K562 (cell line): Measurements from ENCODE around the gene ISG20L2. TPM values are rescaled to one million over a fixed set of nuclear protein-coding genes. Genes with fewer than 3 reads are reported as not detected.

Experiments used
- ATF1 ChIP-seq, 2 experiments: fragments of 450-650 bp in 1 of 2; IDR thresholded peaks; 2 replicates each; pipeline ENCODE4 v1.6.1; 2016; ENCODE audit warnings: missing compliant biosample characterization in 1 of 2, missing genetic modification characterization in 1 of 2
- BMI1 ChIP-seq: fragments of 150-350 bp; IDR thresholded peaks from 2 replicates; pipeline ENCODE4 v1.6.1; 2014; ENCODE audit warnings: low read length
- CEBPB ChIP-seq: fragments of 450-650 bp; IDR thresholded peaks from 2 replicates; pipeline ENCODE4 v1.6.1; 2016; ENCODE audit warnings: missing genetic modification characterization, missing compliant biosample characterization
- COPS2 ChIP-seq: fragments of 450-650 bp; conservative IDR thresholded peaks from 2 replicates; pipeline ENCODE4 v1.6.1; 2016; ENCODE audit warnings: mild to moderate bottlenecking, moderate library complexity
- FOXK2 ChIP-seq, 2 experiments: fragments of 450-650 bp; IDR thresholded peaks in 1 of 2; conservative IDR thresholded peaks in 1 of 2; 2 replicates each; pipeline ENCODE4 v1.6.1; 2016; ENCODE audit warnings: low read depth in 2 of 2, mild to moderate bottlenecking in 1 of 2
- FUS ChIP-seq: fragments of 200-400 bp; formaldehyde crosslinking; optimal IDR thresholded peaks from 2 replicates; pipeline ENCODE3; 2017; ENCODE audit warnings: low read depth, low read length
- GABPA ChIP-seq: fragments of 200-800 bp; sonication (Bioruptor generic); conservative IDR thresholded peaks from 2 replicates; pipeline ENCODE4 v1.6.1; 2016; ENCODE audit warnings: low read depth, missing genetic modification characterization, missing compliant biosample characterization
- KAT7 ChIP-seq: sonication (generic); formaldehyde crosslinking; IDR thresholded peaks from 2 replicates; pipeline ENCODE4 v1.8.0; 2022; ENCODE audit warnings: missing genetic modification reagents, mild to moderate bottlenecking, borderline replicate concordance
- MAFK ChIP-seq: IDR thresholded peaks from 2 replicates; pipeline ENCODE4 v1.6.1; 2011; ENCODE audit warnings: low read length, improper control_type of control experiment
- NFYB ChIP-seq: IDR thresholded peaks from 2 replicates; pipeline ENCODE4 v1.6.1; 2011; ENCODE audit warnings: mild to moderate bottlenecking, moderate library complexity; ENCODE audit not compliant: insufficient read length; ENCODE audit errors: extremely low read depth
- RFX5 ChIP-seq: IDR thresholded peaks from 2 replicates; pipeline ENCODE4 v1.6.1; 2011; ENCODE audit warnings: low read depth, mild to moderate bottlenecking, improper control_type of control experiment, low read length
- SIN3A ChIP-seq, 2 experiments: fragments of 150-350 bp in 1 of 2; IDR thresholded peaks; 2 replicates each; pipeline ENCODE4 v1.6.1; 2011 to 2016; ENCODE audit warnings: borderline replicate concordance in 2 of 2, low read depth in 2 of 2, low read length in 2 of 2, mild to moderate bottlenecking in 2 of 2, moderate library complexity in 2 of 2; ENCODE audit not compliant: control insufficient read depth in 1 of 2
- SNRNP70 ChIP-seq: fragments of 200-400 bp; formaldehyde crosslinking; optimal IDR thresholded peaks from 2 replicates; pipeline ENCODE3; 2017; ENCODE audit warnings: low read depth, low read length
- STAT5A ChIP-seq: IDR thresholded peaks from 2 replicates; pipeline ENCODE4 v1.6.1; 2012; ENCODE audit warnings: low read length, inconsistent platforms, borderline replicate concordance
- TCFL5 ChIP-seq: fragments of 250-450 bp; sonication (Bioruptor Pico); conservative IDR thresholded peaks from 2 replicates; pipeline ENCODE4 v1.6.1; 2021; ENCODE audit warnings: mild to moderate bottlenecking, moderate library complexity, matching md5 sums
- TFAM ChIP-seq: fragments of 250-450 bp; sonication (Bioruptor Pico); conservative IDR thresholded peaks from 2 replicates; pipeline ENCODE4 v1.5.0; 2021; ENCODE audit warnings: mild to moderate bottlenecking, moderate library complexity
- ZNF217 ChIP-seq: sonication (generic); formaldehyde crosslinking; IDR thresholded peaks from 2 replicates; pipeline ENCODE4 v1.8.0; 2022; ENCODE audit warnings: mild to moderate bottlenecking, missing genetic modification reagents
- ZNF384 ChIP-seq: IDR thresholded peaks from 2 replicates; pipeline ENCODE4 v1.6.1; 2012; ENCODE audit warnings: low read depth, low read length, improper control_type of control experiment
- ZNF507 ChIP-seq: conservative IDR thresholded peaks from 2 replicates; pipeline ENCODE4 v1.6.1; 2017; ENCODE audit warnings: missing genetic modification characterization, missing compliant biosample characterization
- ZNF584 ChIP-seq: fragments of 200-800 bp; sonication (Bioruptor generic); IDR thresholded peaks from 2 replicates; pipeline ENCODE4 v1.6.1; 2016; ENCODE audit warnings: low read depth, mild to moderate bottlenecking, missing genetic modification characterization, missing compliant biosample characterization
- polyA plus RNA-seq, 8 experiments: library from polyadenylated mRNA; depleted of rRNA in 4 of 8; stranded (reverse) in 5 of 8; unstranded in 3 of 8; fragments of >200 nt; fragmentation: Nextera tagmentation in 2 of 8; fragmentation: Illumina TruSeq in 1 of 8; extraction: Ambion mirVana in 2 of 8; extraction: Trizol in 1 of 8; gene quantifications; 2 replicates each; pipeline versions ENCODE4 v1.2.1 to v1.2.3, GENCODE V29; 2011 to 2014; ENCODE audit warnings: inconsistent platforms in 1 of 8, missing spikeins in 1 of 8
- total RNA-seq, 7 experiments: library from RNA; depleted of rRNA in 6 of 7; stranded (reverse); fragments of >200 nt in 6 of 7; fragmentation: Illumina TruSeq in 2 of 7; extraction: Trizol in 2 of 7; gene quantifications; 2 replicates each; pipeline versions ENCODE4 v1.2.1 to v1.2.3, GENCODE V29; 2011 to 2021; ENCODE audit warnings: low replicate concordance in 1 of 7
- TF ChIP-seq, protein P1 (sequence below): sonication (generic); formaldehyde crosslinking; IDR thresholded peaks from 2 replicates; pipeline ENCODE4 v1.4.0; 2020; ENCODE audit warnings: mild to moderate bottlenecking, missing genetic modification reagents
- TF ChIP-seq, protein P2 (sequence below): fragments of 150-350 bp; conservative IDR thresholded peaks from 2 replicates; pipeline ENCODE4 v1.6.1; 2014; ENCODE audit warnings: low read length
- TF ChIP-seq, protein P3 (sequence below): fragments of 450-650 bp; IDR thresholded peaks from 2 replicates; pipeline ENCODE4 v1.6.1; 2017; ENCODE audit warnings: antibody characterized with exemption

ISG20L2 gene
- total and polyA plus RNA-seq, 9 of the 15 experiments (the other 6 are each of a cell fraction or from before 2014, with no cell fraction given), result 21.3 to 130 (median 50.3) TPM

DNA sequence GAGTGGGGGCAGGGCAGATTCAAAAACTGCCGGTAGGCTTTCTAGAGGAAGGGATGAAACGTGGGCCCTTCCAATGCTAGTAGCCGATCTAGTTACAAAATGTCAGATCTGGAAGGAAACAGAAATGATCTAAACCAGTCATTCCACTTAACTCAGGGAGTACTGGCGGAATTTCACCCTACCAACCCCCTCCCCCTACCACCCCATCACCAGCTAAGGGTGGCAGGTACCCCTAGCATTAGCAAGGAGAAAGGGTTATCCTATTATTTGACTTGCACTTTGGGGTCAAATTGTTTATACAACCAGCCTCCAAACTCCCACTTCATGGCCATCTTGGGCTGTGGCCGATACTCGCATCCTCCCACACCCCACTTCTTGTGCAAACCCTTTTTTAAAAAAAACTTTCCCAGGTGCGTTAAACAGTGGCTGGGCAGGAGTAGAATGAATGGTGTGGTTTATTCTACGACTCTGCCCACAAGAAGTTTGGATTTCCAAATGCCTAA is 13.0 kb upstream of the ISG20L2 start (continued):
- no peak for TF ChIP-seq ATF1 (CRISPR knock-in tag; IDR thresholded peaks at IDR 0.05)
- TF ChIP-seq ATF1 (tag; IDR thresholded peaks at IDR 0.05), result no peak
- TF ChIP-seq, protein P1, sequence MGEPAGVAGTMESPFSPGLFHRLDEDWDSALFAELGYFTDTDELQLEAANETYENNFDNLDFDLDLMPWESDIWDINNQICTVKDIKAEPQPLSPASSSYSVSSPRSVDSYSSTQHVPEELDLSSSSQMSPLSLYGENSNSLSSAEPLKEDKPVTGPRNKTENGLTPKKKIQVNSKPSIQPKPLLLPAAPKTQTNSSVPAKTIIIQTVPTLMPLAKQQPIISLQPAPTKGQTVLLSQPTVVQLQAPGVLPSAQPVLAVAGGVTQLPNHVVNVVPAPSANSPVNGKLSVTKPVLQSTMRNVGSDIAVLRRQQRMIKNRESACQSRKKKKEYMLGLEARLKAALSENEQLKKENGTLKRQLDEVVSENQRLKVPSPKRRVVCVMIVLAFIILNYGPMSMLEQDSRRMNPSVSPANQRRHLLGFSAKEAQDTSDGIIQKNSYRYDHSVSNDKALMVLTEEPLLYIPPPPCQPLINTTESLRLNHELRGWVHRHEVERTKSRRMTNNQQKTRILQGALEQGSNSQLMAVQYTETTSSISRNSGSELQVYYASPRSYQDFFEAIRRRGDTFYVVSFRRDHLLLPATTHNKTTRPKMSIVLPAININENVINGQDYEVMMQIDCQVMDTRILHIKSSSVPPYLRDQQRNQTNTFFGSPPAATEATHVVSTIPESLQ (CRISPR knock-in tag), result no peak
- 0 out of 4 replicates have a peak, but pooled peaks of 1 of the 2 experiments have one; percentile 18 for TF ChIP-seq FOXK2 (conservative IDR thresholded peaks at IDR 0.05 in 1 of 2, IDR thresholded peaks at IDR 0.05 in 1 of 2; ENCODE audit: low read depth in 2 of 2)
- peak; percentile 50; the same call in 1 of the 2 replicates for TF ChIP-seq CEBPB (tag)
- TF ChIP-seq TCFL5 (CRISPR knock-in tag), result no peak
- TF ChIP-seq ZNF507 (tag), result no peak
- no peak for TF ChIP-seq TFAM (CRISPR knock-in tag)
- TF ChIP-seq KAT7 (CRISPR knock-in tag), result no peak
- peak in 1 of 2 experiments; percentile 13; a peak in 1 of 4 replicates for TF ChIP-seq SIN3A (IDR thresholded peaks at IDR 0.05; ENCODE audit: borderline replicate concordance in 2 of 2, control insufficient read depth in 1 of 2, low read depth in 2 of 2, low read length in 2 of 2)
- TF ChIP-seq, protein P2, sequence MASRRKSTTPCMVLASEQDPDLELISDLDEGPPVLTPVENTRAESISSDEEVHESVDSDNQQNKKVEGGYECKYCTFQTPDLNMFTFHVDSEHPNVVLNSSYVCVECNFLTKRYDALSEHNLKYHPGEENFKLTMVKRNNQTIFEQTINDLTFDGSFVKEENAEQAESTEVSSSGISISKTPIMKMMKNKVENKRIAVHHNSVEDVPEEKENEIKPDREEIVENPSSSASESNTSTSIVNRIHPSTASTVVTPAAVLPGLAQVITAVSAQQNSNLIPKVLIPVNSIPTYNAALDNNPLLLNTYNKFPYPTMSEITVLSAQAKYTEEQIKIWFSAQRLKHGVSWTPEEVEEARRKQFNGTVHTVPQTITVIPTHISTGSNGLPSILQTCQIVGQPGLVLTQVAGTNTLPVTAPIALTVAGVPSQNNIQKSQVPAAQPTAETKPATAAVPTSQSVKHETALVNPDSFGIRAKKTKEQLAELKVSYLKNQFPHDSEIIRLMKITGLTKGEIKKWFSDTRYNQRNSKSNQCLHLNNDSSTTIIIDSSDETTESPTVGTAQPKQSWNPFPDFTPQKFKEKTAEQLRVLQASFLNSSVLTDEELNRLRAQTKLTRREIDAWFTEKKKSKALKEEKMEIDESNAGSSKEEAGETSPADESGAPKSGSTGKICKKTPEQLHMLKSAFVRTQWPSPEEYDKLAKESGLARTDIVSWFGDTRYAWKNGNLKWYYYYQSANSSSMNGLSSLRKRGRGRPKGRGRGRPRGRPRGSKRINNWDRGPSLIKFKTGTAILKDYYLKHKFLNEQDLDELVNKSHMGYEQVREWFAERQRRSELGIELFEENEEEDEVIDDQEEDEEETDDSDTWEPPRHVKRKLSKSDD, result no peak
- TF ChIP-seq STAT5A, result 0 out of 2 replicates have a peak, but pooled peaks have one; percentile 42
- TF ChIP-seq RFX5, result no peak
- TF ChIP-seq, protein P3, sequence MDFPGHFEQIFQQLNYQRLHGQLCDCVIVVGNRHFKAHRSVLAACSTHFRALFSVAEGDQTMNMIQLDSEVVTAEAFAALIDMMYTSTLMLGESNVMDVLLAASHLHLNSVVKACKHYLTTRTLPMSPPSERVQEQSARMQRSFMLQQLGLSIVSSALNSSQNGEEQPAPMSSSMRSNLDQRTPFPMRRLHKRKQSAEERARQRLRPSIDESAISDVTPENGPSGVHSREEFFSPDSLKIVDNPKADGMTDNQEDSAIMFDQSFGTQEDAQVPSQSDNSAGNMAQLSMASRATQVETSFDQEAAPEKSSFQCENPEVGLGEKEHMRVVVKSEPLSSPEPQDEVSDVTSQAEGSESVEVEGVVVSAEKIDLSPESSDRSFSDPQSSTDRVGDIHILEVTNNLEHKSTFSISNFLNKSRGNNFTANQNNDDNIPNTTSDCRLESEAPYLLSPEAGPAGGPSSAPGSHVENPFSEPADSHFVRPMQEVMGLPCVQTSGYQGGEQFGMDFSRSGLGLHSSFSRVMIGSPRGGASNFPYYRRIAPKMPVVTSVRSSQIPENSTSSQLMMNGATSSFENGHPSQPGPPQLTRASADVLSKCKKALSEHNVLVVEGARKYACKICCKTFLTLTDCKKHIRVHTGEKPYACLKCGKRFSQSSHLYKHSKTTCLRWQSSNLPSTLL, result no peak
- no peak for TF ChIP-seq ZNF217 (CRISPR knock-in tag)
- no peak for TF ChIP-seq SNRNP70
- TF ChIP-seq NFYB, result no peak
- TF ChIP-seq FUS, result no peak
- TF ChIP-seq BMI1, result no peak
- TF ChIP-seq ZNF384, result peak; percentile 77; the same call in 1 of the 2 replicates
- TF ChIP-seq GABPA (tag), result no peak
- no peak for TF ChIP-seq COPS2
- peak; percentile 29; the same call in 1 of the 2 replicates for TF ChIP-seq ZNF584 (CRISPR knock-in tag)
- TF ChIP-seq MAFK, result no peak
